Heart left ventricle (tissue), 16 donors: ENCODE results near the gene AP3B1. TPM values are rescaled to one million over a fixed set of nuclear protein-coding genes. Genes with fewer than 3 reads are reported as not detected.

ENCODE experiments used
- ATAC-seq, 4 donors: fragments of 200-7000 bp; cut with Tn5 transposase; one replicate each; pipeline ENCODE4 v1.9.1; 2020 to 2022; ENCODE audit warnings: moderate library complexity in 4 of 4, mild to moderate bottlenecking in 3 of 4, moderate number of reproducible peaks in 1 of 4
- DNase-seq, 5 donors: peaks; one replicate each; pipeline ENCODE4 v3.0.0-alpha.2; 2020
- H3K27ac ChIP-seq, 12 donors: fragments of 200-600 bp; sonication (generic) in 4 of 12; one replicate each; pipeline versions ENCODE4 v1.5.0 to v1.8.0; 2016 to 2022; ENCODE audit warnings: mild to moderate bottlenecking in 2 of 12
- H3K27me3 ChIP-seq, 9 donors: fragments of 200-600 bp; sonication (generic) in 2 of 9; one replicate each; pipeline versions ENCODE4 v1.5.1 to v1.8.0; 2016 to 2022; ENCODE audit warnings: mild to moderate bottlenecking in 3 of 9
- H3K36me3 ChIP-seq, 9 donors: fragments of 200-600 bp; sonication (generic) in 2 of 9; one replicate each; pipeline versions ENCODE4 v1.5.0 to v1.8.0; 2018 to 2022; ENCODE audit warnings: mild to moderate bottlenecking in 2 of 9
- H3K4me1 ChIP-seq, 12 donors: fragments of 200-600 bp; sonication (generic) in 4 of 12; one replicate each; pipeline versions ENCODE4 v1.5.0 to v1.8.0; 2016 to 2022; ENCODE audit warnings: mild to moderate bottlenecking in 3 of 12
- H3K4me3 ChIP-seq, 12 donors: fragments of 200-600 bp; sonication (generic) in 4 of 12; one replicate each; pipeline versions ENCODE4 v1.5.0 to v1.8.0; 2017 to 2022; ENCODE audit warnings: mild to moderate bottlenecking in 9 of 12, moderate library complexity in 4 of 12
- H3K9me3 ChIP-seq, 12 donors: fragments of 200-600 bp; sonication (generic) in 4 of 12; one replicate each; pipeline versions ENCODE4 v1.5.0 to v1.8.0; 2016 to 2022; ENCODE audit warnings: mild to moderate bottlenecking in 1 of 12
- CTCF ChIP-seq, 12 donors: fragments of 200-600 bp; sonication (generic) in 4 of 12; IDR thresholded peaks; one replicate each; pipeline versions ENCODE4 v1.5.0 to v1.8.0; 2018 to 2022; ENCODE audit warnings: antibody characterized with exemption in 12 of 12, mild to moderate bottlenecking in 5 of 12
- POLR2A ChIP-seq, 2 donors: fragments of 450-650 bp; IDR thresholded peaks; one replicate each; pipeline ENCODE4 v1.6.1; 2017; ENCODE audit warnings: antibody characterized with exemption in 2 of 2, mild to moderate bottlenecking in 2 of 2, moderate library complexity in 2 of 2
- WGBS, 4 donors: extraction: QIAGEN DNeasy Blood & Tissue Kit in 2 of 4; methylation state at CpG; one replicate each; pipeline versions ENCODE4 v1.1.5 to v1.1.7; 2013 to 2018; 5-methylcytosine and 5-hydroxymethylcytosine counted together
- intact Hi-C, 10 donors: fragments of 100-400 bp; cut with DNase I; formaldehyde crosslinking; loops; one replicate each; pipeline versions ENCODE4 v1.11.1 to v1.14.2; 2022
- polyA plus RNA-seq, 2 donors: library from polyadenylated mRNA; stranded (reverse); fragments of 200-250 nt; gene quantifications; one replicate each; pipeline ENCODE4 v1.2.3, GENCODE V29; 2013
- total RNA-seq, 9 donors: library from RNA; depleted of rRNA in 2 of 9; stranded (reverse); fragments of >200 nt in 2 of 9; fragmentation: NEBNext Ultra II Directional in 3 of 9; extraction: Animal tissue kit (Norgen Biotek cat#: 25700) in 3 of 9; gene quantifications; one replicate each; pipeline versions ENCODE4 v1.1.0 to v1.2.4, GENCODE V29; 2016 to 2023
- donor health status: ischemic (EF 13 %, LVEDD 7.1; RV severe dilation, severe dysfunction).
- donor health status: healthy with polysubstance abuse.
- donor health status: DM: no; HTN: yes; CAD: no.
- donor health status: DM: no; HTN: no; CAD: no.
- donor health status: ischemic (EF 25% LVEDD 6.9; RV normal size, moderate dysfunction).
- donor health status: ischemic (EF 25% LVEDD 5.7; RV mildly dilated, moderate dysfunction).
- donor health status: healthy.
- donor health status: DM: yes; HTN: yes; CAD: no.
- donor health status: ischemic (EF 35%, LVEDD 5.7; RV mildly dilated, moderate dysfunction).
- donor health status: nonischemic (EF 11% LVEDD 7.7; RV severe dilation, severe dysfunction).
- donor health status: DM: yes; HTN: yes; CAD: no.
- donor health status: PGD.
- donor health status: ischemic (EF 29% LVEDD 5.4; RV normal size, mild dysfunction).
- donor health status: nonischemic (EF 23%, LVEDD 6.1; RV moderate dilation, normal function).

Gene AP3B1
- total and polyA plus RNA-seq, 11 donors: 14.4 to 33.7 (median 25.2) TPM

GRCh38 chr5:78065663-78066062 lies 228.8 kb downstream of the AP3B1 start:
- 91 to 100% (median 96%) methylated on average over 5 of the region's 5 CpGs for WGBS, 4 donors
- Histone ChIP-seq H3K9me3 (peaks cover 0 to 26% (median 11%) of the 10 kb centered on the region in 12 donors), H3K36me3 (no peaks in the 10 kb centered on the region), H3K27me3 (no peaks in the 10 kb centered on the region), H3K4me3 (no peak overlapping the region), H3K27ac (no peak overlapping the region), H3K4me1 (no peaks in the 10 kb centered on the region)
- intact Hi-C loops: no loop called here
- TF ChIP-seq POLR2A (IDR thresholded peaks at IDR 0.05) (no peak), CTCF (IDR thresholded peaks at IDR 0.05) (no peak)
- ATAC-seq (peak in 1 of 4 donors; percentile 27), DNase-seq (no peak)

- intact Hi-C loops: no loop called here
- WGBS, 4 donors: 85 to 98% (median 86%) methylated on average over 4 to 12 of the region's 12 CpGs
- H3K27ac ChIP-seq: no peak overlapping the region
Observed at GRCh38 chr5:78064941-78065472, 229.5 kb downstream of the AP3B1 start.

DNA sequence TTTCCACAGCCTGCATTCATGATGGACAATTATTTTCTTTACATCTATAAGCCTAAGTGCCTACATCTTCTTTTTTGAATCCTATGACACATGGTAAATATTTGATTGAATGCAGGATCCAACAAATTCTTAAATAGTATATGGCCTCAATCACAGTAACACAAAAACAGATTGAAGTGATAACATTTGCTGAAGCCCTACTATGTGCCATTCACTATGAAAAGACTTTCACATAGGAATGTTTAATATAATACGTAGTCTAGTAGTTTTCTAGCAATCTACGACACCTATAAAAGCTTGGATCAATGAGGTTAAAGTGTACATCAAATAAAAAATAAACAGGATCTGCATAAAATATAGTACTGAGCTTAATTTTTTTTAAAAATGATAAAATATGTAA lies 231.0 kb downstream of the AP3B1 start:
- no peaks in the 10 kb centered on the region for H3K27me3 ChIP-seq
- intact Hi-C loops: no loop called here
- H3K9me3 ChIP-seq: peaks cover 0 to 20% (median 9%) of the 10 kb centered on the region in 12 donors
- no peak overlapping the region for H3K27ac ChIP-seq
- ATAC-seq (no peak), DNase-seq (no peak)
- no peaks in the 10 kb centered on the region for H3K36me3 ChIP-seq
- H3K4me3 ChIP-seq: no peak overlapping the region
- no peaks in the 10 kb centered on the region for H3K4me1 ChIP-seq
- WGBS, 4 donors: 97 to 98% (median 98%) methylated on average over 2 of the region's 2 CpGs
- TF ChIP-seq CTCF (IDR thresholded peaks at IDR 0.05): no peak
- TF ChIP-seq POLR2A (IDR thresholded peaks at IDR 0.05): no peak

More at GRCh38 chr5:78064941-78065472, 229.5 kb downstream of the AP3B1 start:
- Histone ChIP-seq H3K4me1 (no peaks in the 10 kb centered on the region), H3K4me3 (no peak overlapping the region), H3K9me3 (peaks cover 0 to 25% (median 11%) of the 10 kb centered on the region in 12 donors), H3K27me3 (no peaks in the 10 kb centered on the region), H3K36me3 (no peaks in the 10 kb centered on the region)
- no peak for TF ChIP-seq CTCF (IDR thresholded peaks at IDR 0.05)
- TF ChIP-seq POLR2A (IDR thresholded peaks at IDR 0.05): no peak
- ATAC-seq (no peak), DNase-seq (no peak)

DNA sequence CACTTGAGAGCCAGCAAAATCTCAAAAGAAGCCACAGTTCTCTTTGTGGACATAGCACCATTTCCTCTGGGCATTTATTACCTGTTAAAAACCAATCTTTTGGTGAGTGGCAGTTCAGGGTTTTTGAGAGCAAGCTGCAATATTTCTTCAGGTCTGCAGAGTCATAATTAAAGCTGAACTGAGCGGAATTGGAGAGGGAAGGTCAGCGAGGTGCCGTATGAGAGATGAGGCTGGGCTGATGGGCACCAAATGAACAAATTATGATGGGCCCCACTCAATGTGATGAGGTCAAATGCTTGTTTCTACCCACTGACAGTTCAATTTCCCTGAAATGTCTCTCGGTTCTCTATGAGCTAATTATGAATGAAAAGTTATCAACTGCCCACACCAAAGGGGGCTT lies 231.9 kb downstream of the AP3B1 start:
- H3K4me1 ChIP-seq: no peaks in the 10 kb centered on the region
- ATAC-seq: no peak
- intact Hi-C loops: no loop called here
- peaks cover 0 to 13% (median 6%) of the 10 kb centered on the region in 12 donors for H3K9me3 ChIP-seq
- no peak overlapping the region for H3K27ac ChIP-seq
- no peaks in the 10 kb centered on the region for H3K36me3 ChIP-seq
- DNase-seq: no peak
- TF ChIP-seq POLR2A (IDR thresholded peaks at IDR 0.05) (no peak), CTCF (IDR thresholded peaks at IDR 0.05) (no peak)
- no peaks in the 10 kb centered on the region for H3K27me3 ChIP-seq
- H3K4me3 ChIP-seq: no peak overlapping the region
- WGBS, 4 donors: 94 to 98% (median 95%) methylated on average over 4 of the region's 4 CpGs
